ENCODE measurements around the gene CCDC92. TPM values are rescaled to one million over a fixed set of nuclear protein-coding genes. Genes with fewer than 3 reads are reported as not detected.

Gene CCDC92
- total RNA-seq, 1 donor: 8.2 TPM

- H3K4me3 ChIP-seq (ENCODE audit: low read depth, low read length): no peak overlapping the region
- no peak for TF ChIP-seq CTCF (IDR thresholded peaks at IDR 0.05; ENCODE audit: insufficient read depth, low read depth, low read length)
- no peak for DNase-seq (ENCODE audit: low read depth)
Observed at GRCh38 chr12:123967121-123967586, 5.5 kb downstream of the CCDC92 start.

GRCh38 chr12:123966596-123966995, 6.0 kb downstream of the CCDC92 start:
- no peak for TF ChIP-seq CTCF (IDR thresholded peaks at IDR 0.05; ENCODE audit: insufficient read depth, low read depth, low read length)
- no peak for DNase-seq (ENCODE audit: low read depth)
- H3K4me3 ChIP-seq (ENCODE audit: low read depth, low read length): no peak overlapping the region

- H3K4me3 ChIP-seq (ENCODE audit: low read depth, low read length): no peak overlapping the region
- DNase-seq (ENCODE audit: low read depth): no peak
- TF ChIP-seq CTCF (IDR thresholded peaks at IDR 0.05; ENCODE audit: insufficient read depth, low read depth, low read length): no peak
Observed at GRCh38 chr12:123965382-123965781, 7.2 kb downstream of the CCDC92 start.

GRCh38 chr12:123963821-123964220, 8.8 kb downstream of the CCDC92 start:
- DNase-seq (ENCODE audit: low read depth): no peak
- TF ChIP-seq CTCF (IDR thresholded peaks at IDR 0.05; ENCODE audit: insufficient read depth, low read depth, low read length): no peak
- no peak overlapping the region for H3K4me3 ChIP-seq (ENCODE audit: low read depth, low read length)

GRCh38 chr12:123962513-123962912, 10.1 kb downstream of the CCDC92 start:
- no peak overlapping the region for H3K4me3 ChIP-seq (ENCODE audit: low read depth, low read length)
- DNase-seq (ENCODE audit: low read depth): no peak
- TF ChIP-seq CTCF (IDR thresholded peaks at IDR 0.05; ENCODE audit: insufficient read depth, low read depth, low read length): no peak

GRCh38 chr12:123961585-123962345, 10.9 kb downstream of the CCDC92 start:
- no peak for DNase-seq (ENCODE audit: low read depth)
- TF ChIP-seq CTCF (IDR thresholded peaks at IDR 0.05; ENCODE audit: insufficient read depth, low read depth, low read length): no peak
- no peak overlapping the region for H3K4me3 ChIP-seq (ENCODE audit: low read depth, low read length)

GRCh38 chr12:123960856-123961255, 11.8 kb downstream of the CCDC92 start:
- no peak overlapping the region for H3K4me3 ChIP-seq (ENCODE audit: low read depth, low read length)
- DNase-seq (ENCODE audit: low read depth): no peak
- no peak for TF ChIP-seq CTCF (IDR thresholded peaks at IDR 0.05; ENCODE audit: insufficient read depth, low read depth, low read length)
